ENCODE measurements around the gene ANKS1B. TPM values are rescaled to one million over a fixed set of nuclear protein-coding genes. Genes with fewer than 3 reads are reported as not detected.

Gene ANKS1B
- total RNA-seq, 4 donors from 2014 or later: 0.88 to 10.7 (median 4.4) TPM

DNA sequence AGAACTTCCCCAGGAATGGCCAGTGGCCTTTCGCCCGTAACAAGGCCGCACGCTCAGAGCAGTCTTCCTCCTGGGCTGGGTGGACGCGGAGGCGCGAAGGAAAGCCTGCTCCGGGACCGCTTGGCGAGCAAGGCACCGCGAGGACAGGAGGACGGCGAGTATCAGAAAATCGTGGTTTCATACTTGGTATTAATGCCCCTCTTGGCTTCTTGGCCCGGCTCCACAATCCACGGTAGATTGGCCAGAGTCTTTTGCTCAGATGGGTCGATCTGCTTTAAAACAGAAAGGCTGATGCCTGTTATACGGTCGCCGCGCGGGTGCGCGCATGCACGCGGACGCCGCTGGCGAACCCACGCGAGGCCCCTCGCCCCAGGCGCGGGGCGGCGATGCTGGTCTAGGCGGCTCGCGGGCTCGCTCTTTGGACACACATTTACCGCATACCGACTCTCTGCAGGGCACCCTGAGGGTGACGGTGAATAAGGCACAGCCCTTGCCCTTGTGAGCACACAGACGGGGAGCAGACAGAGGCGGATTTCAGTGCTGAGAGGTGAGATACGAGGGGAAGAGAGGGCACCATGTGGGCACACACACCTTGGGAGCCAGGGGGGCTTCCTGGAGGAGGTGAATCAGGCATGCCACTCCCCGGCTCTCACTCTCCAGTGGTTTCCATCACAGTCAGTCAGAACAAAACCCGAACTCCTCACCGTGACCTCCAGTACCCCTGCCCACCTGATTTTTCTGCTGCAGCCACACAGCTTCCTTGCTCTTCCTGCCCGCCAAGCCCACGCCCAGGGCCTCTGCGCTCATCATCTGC lies 1239.0 kb downstream of the ANKS1B start:
- no peak for TF ChIP-seq POLR2A (IDR thresholded peaks at IDR 0.05)
- TF ChIP-seq, protein P1, sequence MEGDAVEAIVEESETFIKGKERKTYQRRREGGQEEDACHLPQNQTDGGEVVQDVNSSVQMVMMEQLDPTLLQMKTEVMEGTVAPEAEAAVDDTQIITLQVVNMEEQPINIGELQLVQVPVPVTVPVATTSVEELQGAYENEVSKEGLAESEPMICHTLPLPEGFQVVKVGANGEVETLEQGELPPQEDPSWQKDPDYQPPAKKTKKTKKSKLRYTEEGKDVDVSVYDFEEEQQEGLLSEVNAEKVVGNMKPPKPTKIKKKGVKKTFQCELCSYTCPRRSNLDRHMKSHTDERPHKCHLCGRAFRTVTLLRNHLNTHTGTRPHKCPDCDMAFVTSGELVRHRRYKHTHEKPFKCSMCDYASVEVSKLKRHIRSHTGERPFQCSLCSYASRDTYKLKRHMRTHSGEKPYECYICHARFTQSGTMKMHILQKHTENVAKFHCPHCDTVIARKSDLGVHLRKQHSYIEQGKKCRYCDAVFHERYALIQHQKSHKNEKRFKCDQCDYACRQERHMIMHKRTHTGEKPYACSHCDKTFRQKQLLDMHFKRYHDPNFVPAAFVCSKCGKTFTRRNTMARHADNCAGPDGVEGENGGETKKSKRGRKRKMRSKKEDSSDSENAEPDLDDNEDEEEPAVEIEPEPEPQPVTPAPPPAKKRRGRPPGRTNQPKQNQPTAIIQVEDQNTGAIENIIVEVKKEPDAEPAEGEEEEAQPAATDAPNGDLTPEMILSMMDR (IDR thresholded peaks at IDR 0.05): no peak
- Histone ChIP-seq H3K9me3 (no peaks in the 10 kb centered on the region), H3K27me3 (no peaks in the 10 kb centered on the region), H3K4me3 (peak overlapping the region; percentile 26 to 52 (median 42)), H3K36me3 (no peaks in the 10 kb centered on the region), H3K4me1 (peaks cover 0 to 9% (median 0%) of the 10 kb centered on the region in 4 donors), H3K27ac (peak overlapping the region in 1 of 4 donors; percentile 42)
- DNase-seq: no peak

GRCh38 chr12:98744680-98745079 lies 1240.1 kb downstream of the ANKS1B start:
- Histone ChIP-seq H3K27ac (no peak overlapping the region), H3K9me3 (no peaks in the 10 kb centered on the region), H3K4me3 (no peak overlapping the region), H3K4me1 (peaks cover 0 to 9% (median 0%) of the 10 kb centered on the region in 4 donors), H3K36me3 (no peaks in the 10 kb centered on the region), H3K27me3 (no peaks in the 10 kb centered on the region)
- peak in 1 of 3 donors; percentile 18 for DNase-seq
- TF ChIP-seq POLR2A (IDR thresholded peaks at IDR 0.05): no peak
- TF ChIP-seq, protein P1 (IDR thresholded peaks at IDR 0.05): no peak

- no peak for TF ChIP-seq POLR2A (IDR thresholded peaks at IDR 0.05)
- TF ChIP-seq, protein P1 (IDR thresholded peaks at IDR 0.05): peak in 3 of 6 experiments; percentile 13 to 27 (median 18)
Measured at GRCh38 chr12:98743362-98743953, 1241.3 kb downstream of the ANKS1B start.

DNA sequence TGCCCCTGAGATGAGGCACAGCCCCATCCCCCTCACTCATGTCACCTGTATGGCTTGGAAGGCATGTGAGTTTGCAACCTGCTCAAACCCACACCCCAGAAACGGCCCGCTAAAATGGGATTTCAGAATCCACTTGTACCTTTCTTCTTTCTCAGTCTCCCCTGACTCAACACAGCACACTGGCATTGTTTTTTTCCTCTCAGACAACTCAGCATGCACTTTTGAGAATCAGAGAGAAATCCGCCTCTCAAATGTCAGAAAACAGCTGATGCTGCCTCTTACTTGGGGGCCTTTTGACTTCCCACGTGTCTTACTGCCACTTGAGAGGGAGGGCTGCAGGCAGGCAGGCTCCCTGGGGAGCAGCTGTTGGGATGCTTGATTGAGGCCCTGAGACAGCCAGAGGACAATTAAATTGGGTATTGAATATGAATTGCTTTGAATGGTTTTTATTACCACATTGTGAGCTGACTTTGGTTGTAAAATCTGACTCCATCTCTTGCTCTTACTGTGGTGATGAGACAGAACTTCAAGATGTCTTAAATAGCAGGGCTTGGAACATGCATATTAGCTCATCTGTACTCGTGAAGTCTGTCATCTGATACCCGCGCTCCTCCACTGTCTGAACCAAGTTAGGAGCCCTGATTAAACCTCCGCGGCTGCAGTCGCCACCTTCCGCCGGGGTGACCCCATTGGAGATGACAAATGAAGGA lies 1243.0 kb downstream of the ANKS1B start:
- Histone ChIP-seq H3K4me3 (no peak overlapping the region), H3K9me3 (no peaks in the 10 kb centered on the region), H3K27ac (no peak overlapping the region), H3K27me3 (no peaks in the 10 kb centered on the region), H3K4me1 (peaks cover 0 to 9% (median 0%) of the 10 kb centered on the region in 4 donors), H3K36me3 (no peaks in the 10 kb centered on the region)
- DNase-seq: no peak
- TF ChIP-seq, protein P1 (IDR thresholded peaks at IDR 0.05): no peak
- TF ChIP-seq POLR2A (IDR thresholded peaks at IDR 0.05): no peak

More at GRCh38 chr12:98743362-98743953, 1241.3 kb downstream of the ANKS1B start:
- DNase-seq: no peak
- Histone ChIP-seq H3K27me3 (no peaks in the 10 kb centered on the region), H3K9me3 (no peaks in the 10 kb centered on the region), H3K27ac (no peak overlapping the region), H3K4me1 (peaks cover 0 to 9% (median 0%) of the 10 kb centered on the region in 4 donors), H3K36me3 (no peaks in the 10 kb centered on the region), H3K4me3 (no peak overlapping the region)

- Histone ChIP-seq H3K4me3 (no peak overlapping the region), H3K4me1 (peaks cover 0 to 9% (median 0%) of the 10 kb centered on the region in 4 donors)
- TF ChIP-seq, protein P1 (IDR thresholded peaks at IDR 0.05): no peak
- no peak for TF ChIP-seq POLR2A (IDR thresholded peaks at IDR 0.05)
Measured at GRCh38 chr12:98741196-98741555, 1243.6 kb downstream of the ANKS1B start.

More at GRCh38 chr12:98741196-98741555, 1243.6 kb downstream of the ANKS1B start:
- Histone ChIP-seq H3K27me3 (no peaks in the 10 kb centered on the region), H3K9me3 (no peaks in the 10 kb centered on the region), H3K36me3 (no peaks in the 10 kb centered on the region), H3K27ac (no peak overlapping the region)
- no peak for DNase-seq

Measured in Peyer's patch (tissue), 4 donors.